NCI-H1105 (cell line): ENCODE data around the gene NANOS2.
"Not testable (repeated sequence)": the region's sequence is repeated elsewhere in the genome, so short reads cannot be mapped to it uniquely, and the experiment has no call there.

Source experiments
- DNase-seq: peaks from one replicate; lab custom pipeline; 2025; lab: John Stamatoyannopoulos, UW

The NANOS2 gene

DNA sequence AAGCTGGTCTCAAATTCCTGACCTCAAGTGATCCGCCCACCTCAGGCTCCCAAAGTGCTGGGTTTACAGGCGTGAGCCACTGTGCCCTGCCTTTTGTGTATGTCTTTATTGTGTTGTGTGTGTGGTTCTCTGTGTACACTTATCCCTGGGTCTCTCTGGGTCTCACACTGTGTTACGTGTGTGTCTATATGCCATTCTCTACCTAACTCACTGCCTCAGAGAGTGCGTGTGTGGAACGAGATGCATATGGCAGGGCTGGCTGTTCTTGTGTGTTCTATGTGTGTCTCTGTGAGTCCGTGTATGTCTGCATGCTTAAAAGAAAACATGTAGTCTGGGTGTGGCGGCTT, 40.0 kb downstream of the NANOS2 start:
- DNase-seq, result no peak

DNA sequence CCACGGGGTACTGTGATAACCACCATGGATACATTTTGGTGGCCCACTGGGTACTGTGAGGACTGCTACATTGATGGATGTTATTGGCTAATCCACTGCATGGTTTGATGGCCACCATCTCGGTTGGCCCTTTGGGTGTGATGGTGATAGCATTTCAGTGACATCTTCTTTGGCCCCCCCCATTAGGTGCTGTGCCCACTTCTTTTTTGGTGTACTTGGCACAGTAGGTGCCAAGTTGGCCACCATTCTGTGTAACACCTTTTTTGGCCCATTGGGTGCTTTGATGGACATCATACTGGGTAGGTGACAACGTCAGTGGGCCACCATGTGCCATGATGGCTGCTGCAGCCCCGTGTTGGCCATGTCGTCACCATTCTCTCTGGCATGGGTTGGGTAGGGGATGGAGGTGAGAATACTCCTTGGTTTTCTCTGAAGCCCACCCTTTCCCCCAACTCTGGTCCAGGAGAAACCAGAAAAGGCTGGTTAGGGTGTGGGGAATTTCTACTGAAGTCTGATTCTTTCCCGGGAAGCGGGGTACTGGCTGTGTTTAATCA, 41.3 kb downstream of the NANOS2 start:
- DNase-seq, result no peak

DNA sequence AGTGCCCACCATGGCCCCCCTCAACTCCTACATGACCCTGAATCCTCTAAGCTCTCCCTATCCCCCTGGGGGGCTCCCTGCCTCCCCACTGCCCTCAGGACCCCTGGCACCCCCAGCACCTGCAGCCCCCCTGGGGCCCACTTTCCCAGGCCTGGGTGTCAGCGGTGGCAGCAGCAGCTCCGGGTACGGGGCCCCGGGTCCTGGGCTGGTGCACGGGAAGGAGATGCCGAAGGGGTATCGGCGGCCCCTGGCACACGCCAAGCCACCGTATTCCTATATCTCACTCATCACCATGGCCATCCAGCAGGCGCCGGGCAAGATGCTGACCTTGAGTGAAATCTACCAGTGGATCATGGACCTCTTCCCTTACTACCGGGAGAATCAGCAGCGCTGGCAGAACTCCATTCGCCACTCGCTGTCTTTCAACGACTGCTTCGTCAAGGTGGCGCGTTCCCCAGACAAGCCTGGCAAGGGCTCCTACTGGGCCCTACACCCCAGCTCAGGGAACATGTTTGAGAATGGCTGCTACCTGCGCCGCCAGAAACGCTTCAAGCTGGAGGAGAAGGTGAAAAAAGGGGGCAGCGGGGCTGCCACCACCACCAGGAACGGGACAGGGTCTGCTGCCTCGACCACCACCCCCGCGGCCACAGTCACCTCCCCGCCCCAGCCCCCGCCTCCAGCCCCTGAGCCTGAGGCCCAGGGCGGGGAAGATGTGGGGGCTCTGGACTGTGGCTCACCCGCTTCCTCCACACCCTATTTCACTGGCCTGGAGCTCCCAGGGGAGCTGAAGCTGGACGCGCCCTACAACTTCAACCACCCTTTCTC, 42.3 kb downstream of the NANOS2 start:
- no peak for DNase-seq

DNA sequence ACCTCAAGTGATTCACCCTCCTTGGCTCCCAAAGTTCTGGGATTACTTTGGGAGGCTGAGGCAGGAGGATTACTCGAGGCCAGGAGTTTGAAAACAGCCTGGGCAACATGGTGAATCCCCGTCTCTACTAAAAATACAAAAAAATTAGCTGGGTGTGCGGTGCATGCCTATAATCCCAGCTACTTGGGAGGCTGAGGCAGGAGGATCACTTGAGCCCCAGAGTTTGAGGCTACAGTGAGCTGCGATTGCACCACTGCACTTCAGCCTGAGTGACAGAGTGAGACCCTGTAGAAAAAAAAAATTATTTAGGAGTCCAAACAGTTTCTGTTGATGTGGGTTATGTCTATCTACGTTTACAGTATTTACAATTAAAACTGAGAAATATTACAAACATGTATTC, 43.8 kb downstream of the NANOS2 start:
- no peak for DNase-seq

DNA sequence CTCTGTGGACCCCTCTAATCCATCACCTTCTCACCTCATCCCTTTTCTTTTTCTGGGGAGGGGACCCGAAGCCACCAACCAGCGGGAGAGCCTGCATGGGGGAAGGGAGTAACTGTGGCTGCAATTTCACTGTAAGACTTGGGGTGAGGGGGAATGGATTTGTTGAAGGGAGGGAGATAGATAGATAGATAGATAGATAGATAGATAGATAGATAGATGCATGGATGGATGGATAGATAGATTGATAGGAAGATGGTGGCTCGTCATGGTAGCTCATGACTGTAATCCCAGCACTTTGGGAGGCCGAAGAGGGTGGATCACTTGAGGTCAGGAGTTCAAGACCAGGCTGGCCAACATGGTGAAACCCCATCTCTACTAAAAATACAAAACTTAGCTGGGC, 47.3 kb downstream of the NANOS2 start:
- DNase-seq, result not testable (repeated sequence)

DNA sequence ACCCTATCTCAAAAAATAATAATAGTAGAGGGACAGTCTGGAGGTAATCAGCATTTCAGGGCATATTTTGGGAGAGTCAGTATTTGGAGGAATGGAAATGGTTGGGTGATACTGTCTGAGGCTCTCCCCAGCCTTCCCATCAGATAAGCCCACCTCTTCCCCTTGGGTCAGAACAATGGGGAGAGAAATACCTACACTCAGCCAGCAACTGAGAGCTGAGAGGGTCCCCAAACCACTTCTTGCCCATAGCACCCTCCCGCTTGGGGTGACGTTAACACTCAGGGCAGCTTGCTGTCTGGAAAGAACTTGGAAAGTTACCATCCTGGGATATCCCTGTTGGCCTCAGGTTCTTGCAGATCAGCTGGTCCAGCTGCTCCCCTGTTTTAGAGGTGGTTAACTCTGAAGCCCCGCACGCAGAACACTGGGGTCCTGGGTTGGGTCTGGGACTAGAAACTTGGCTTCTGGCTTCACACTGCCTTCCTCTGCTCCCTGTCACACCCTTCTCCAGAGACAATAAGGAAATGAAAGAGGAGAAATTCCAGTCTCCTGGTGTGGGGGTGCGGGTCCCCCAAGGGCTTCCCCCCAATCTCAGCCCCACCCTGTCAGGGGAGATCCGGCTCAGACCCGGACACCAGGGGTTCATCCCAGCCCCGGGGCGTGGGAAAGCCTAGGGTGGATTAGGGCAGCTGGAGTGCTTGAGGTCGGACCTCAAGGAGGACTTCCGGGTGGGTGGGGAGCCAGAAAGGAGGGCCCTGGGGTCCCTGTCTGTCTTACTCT, 48.0 kb downstream of the NANOS2 start:
- DNase-seq, result no peak

DNA sequence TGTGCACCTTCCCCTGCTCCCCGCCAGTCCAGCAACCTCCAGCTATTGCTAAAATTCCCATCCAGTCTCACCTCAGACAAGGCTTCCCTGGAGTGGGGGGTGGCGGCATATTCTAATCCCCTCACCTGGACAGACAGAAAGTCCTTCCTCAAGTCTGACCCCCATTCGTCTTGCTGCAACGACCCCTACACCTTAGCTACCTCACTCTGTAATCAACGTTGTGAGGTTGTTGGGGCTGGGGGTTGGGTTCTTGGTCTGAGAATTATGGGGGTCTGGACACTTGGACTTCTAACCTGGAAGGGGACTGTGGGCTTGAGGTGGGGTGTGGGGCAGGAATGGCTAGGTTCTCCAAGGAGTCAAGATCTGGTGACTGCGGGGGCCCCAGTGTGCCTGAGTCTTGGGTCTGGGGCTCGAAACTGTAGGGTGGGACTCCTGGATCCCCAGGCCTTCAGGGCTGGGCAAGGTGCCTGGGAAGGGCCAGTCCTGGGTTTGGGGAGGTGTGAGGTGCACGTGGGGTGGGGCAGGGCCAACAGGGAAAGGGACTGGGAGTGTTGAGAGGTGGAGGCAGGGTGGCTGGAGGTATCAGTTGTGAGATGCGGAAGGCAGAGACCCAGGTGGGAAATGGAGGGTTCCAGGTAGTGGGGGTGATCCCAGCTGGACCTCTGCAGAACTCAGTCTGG, 49.2 kb downstream of the NANOS2 start:
- no peak for DNase-seq

DNA sequence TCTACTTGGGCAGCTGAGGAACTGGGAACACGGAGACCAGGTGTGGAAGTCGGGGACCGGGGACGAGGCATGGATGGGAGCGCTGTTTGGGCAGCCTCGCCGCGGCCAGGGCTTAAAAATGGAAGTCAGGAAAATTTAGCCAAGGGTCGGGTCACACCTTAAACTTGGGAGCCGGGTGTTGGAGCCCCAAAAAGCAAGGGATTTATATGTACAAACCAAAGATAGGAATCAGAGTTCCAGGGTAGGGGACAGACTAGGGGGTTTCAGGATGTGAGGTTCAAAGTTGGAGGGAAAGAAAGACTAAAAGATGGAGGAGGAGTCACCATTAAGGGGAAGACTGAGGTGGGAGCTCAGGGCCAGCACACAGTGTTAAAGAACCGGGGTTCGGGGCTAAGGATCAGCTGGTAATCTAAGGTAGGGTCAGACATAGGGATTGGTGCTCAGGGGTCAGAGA, 49.9 kb downstream of the NANOS2 start:
- no peak for DNase-seq

DNA sequence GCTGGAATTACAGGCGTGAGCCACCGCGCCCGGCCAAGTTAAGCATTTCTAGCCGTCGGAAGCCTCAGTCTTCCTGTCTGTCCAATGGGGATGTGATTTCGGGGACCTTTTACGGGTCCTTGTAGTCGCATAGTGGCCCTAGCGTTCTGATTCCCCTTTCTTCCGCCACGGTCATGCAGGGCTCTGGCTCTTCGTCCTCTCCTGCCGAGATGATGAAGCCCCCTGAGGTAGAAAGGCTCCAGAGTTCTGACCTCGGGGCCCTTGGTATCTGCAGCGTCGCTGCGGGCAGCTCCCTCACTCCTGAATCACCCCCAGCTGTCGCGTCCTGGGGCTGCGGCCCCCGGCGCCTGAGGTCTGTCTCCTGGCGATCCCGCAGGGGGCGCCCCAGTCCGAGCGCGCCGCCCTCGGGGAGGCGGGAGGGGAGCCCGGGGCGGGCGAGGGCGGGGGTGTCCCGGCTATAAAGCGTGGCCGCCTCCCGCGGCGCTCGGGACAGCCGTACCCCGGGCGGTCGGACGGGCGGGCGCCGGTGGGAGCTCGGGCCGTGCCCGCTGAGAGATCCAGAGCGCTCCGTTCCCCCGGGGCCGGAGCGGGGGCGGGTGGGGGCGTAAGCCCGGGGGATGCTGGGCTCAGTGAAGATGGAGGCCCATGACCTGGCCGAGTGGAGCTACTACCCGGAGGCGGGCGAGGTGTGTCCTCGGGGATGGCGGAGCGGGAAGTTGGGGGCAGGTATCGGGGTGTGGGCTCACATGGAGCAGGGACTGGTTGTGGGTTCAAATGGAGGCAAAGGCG, 50.5 kb downstream of the NANOS2 start, which contains the start of gene FOXA3:
Gene FOXA3 (plus strand): TSS at position 487 of the 789 bp plus-strand sequence. CDS start 131 bp downstream, at position 618.
- DNase-seq, result no peak

DNA sequence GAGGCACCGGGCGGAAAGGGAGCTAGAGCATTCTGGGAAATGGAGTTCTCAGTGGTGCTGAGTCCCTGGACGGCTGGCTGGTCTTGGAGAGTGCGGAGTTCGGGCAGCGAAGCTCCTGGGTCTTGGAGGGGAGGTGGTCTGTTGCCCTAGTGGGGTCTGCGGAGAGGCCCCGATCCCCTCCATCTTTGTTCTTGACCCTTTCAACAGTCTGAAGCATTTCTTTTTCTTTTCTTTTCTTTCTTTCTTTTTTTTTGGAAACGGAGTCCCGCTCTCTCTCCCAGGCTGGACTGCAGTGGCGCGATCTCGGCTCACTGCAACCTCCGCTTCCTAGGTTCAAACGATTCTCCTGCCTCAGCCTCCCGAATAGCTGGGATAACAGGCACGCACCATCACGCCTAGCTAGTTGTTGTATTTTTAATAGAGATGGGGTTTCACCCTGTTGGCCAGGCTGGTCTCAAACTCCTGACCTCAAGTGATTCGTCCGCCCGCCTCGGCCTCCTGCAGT, 51.2 kb downstream of the NANOS2 start:
- DNase-seq, result no peak
